Measurements from ENCODE around the gene PRR23E.

GRCh38 chr3:127203024-127203423, 10.1 kb downstream of the PRR23E start:
- TF ChIP-seq FOXJ3 (CRISPR knock-in tag; IDR thresholded peaks at IDR 0.05) (no peak), YY1 (IDR thresholded peaks at IDR 0.05; ENCODE audit: low read depth) (no peak), CTCF (IDR thresholded peaks at IDR 0.05) (no peak), GATA2 (CRISPR knock-in tag; IDR thresholded peaks at IDR 0.05) (no peak), POLR2AphosphoS5 (IDR thresholded peaks at IDR 0.05; ENCODE audit: low read depth, low read length) (no peak), RFX5 (IDR thresholded peaks at IDR 0.05; ENCODE audit: low read length) (no peak), EZH2phosphoT487 (IDR thresholded peaks at IDR 0.05; ENCODE audit: borderline replicate concordance, low read depth) (no peak), ELF1 (IDR thresholded peaks at IDR 0.05) (no peak), TCF12 (IDR thresholded peaks at IDR 0.05) (no peak), EP300 (IDR thresholded peaks at IDR 0.05; ENCODE audit: borderline replicate concordance in 1 of 2, low read depth in 1 of 2, low read length in 1 of 2) (no peak), SMC3 (IDR thresholded peaks at IDR 0.05; ENCODE audit: low read depth, low read length) (no peak), RAD21 (IDR thresholded peaks at IDR 0.05; ENCODE audit: low read length) (no peak)

All from SK-N-SH (cell line).